PFSK-1 (cell line): Measurements from ENCODE around the gene FRAT2.

ENCODE experiments used
- FOXP2 ChIP-seq: optimal IDR thresholded peaks from 2 replicates; pipeline ENCODE3; 2011; ENCODE audit warnings: borderline replicate concordance, control low read depth, inconsistent platforms; ENCODE audit not compliant: insufficient read depth; ENCODE audit errors: extremely low read length, extremely low read depth
- POLR2AphosphoS5 ChIP-seq: IDR thresholded peaks from 2 replicates; pipeline ENCODE4 v1.6.1; 2012; ENCODE audit warnings: low read depth, mild to moderate bottlenecking, control low read depth, low read length, moderate library complexity
- SIN3A ChIP-seq: IDR thresholded peaks from 2 replicates; pipeline ENCODE4 v1.6.1; 2012; ENCODE audit warnings: mild to moderate bottlenecking, low read length, moderate library complexity, borderline replicate concordance; ENCODE audit not compliant: insufficient read depth
- TAF1 ChIP-seq: IDR thresholded peaks from 2 replicates; pipeline ENCODE4 v1.6.1; 2012; ENCODE audit warnings: low read length, control low read depth, borderline replicate concordance; ENCODE audit not compliant: insufficient read depth
- TF ChIP-seq, protein P1 (sequence below), 2 experiments: IDR thresholded peaks; 2 replicates each; pipeline versions ENCODE4 v1.6.1 to v1.8.0; 2011 to 2012; ENCODE audit warnings: low read depth in 2 of 2, low read length in 2 of 2, control low read depth in 1 of 2, inconsistent platforms in 1 of 2, mild to moderate bottlenecking in 1 of 2, moderate library complexity in 1 of 2; ENCODE audit not compliant: insufficient read depth in 1 of 2

FRAT2 gene

DNA sequence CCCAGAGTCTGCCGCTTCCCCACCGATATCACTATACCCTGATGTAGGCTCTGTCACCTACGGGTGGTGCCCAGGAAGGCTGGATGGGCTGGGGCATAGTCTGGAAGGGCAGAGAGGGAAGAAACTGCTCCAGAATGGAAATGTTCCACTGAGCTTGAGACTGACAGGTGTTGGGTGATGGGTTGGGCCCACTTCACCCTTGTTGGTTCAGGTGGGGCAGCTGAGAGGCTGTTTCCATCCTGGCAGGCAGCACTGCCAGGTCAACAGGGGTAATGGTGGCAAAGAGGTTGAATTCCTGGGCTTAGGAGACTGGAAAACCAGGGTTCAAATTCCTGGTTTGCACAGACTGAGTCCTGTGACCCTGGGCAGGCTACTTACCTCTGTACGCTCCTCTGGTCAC, 28.5 kb upstream of the FRAT2 start:
- TF ChIP-seq POLR2AphosphoS5 (no peak), SIN3A (no peak), FOXP2 (no peak), TAF1 (no peak)
- TF ChIP-seq, protein P1, sequence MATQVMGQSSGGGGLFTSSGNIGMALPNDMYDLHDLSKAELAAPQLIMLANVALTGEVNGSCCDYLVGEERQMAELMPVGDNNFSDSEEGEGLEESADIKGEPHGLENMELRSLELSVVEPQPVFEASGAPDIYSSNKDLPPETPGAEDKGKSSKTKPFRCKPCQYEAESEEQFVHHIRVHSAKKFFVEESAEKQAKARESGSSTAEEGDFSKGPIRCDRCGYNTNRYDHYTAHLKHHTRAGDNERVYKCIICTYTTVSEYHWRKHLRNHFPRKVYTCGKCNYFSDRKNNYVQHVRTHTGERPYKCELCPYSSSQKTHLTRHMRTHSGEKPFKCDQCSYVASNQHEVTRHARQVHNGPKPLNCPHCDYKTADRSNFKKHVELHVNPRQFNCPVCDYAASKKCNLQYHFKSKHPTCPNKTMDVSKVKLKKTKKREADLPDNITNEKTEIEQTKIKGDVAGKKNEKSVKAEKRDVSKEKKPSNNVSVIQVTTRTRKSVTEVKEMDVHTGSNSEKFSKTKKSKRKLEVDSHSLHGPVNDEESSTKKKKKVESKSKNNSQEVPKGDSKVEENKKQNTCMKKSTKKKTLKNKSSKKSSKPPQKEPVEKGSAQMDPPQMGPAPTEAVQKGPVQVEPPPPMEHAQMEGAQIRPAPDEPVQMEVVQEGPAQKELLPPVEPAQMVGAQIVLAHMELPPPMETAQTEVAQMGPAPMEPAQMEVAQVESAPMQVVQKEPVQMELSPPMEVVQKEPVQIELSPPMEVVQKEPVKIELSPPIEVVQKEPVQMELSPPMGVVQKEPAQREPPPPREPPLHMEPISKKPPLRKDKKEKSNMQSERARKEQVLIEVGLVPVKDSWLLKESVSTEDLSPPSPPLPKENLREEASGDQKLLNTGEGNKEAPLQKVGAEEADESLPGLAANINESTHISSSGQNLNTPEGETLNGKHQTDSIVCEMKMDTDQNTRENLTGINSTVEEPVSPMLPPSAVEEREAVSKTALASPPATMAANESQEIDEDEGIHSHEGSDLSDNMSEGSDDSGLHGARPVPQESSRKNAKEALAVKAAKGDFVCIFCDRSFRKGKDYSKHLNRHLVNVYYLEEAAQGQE (IDR thresholded peaks at IDR 0.05; ENCODE audit: insufficient read depth in 1 of 2, low read depth in 2 of 2, low read length in 2 of 2): no peak

DNA sequence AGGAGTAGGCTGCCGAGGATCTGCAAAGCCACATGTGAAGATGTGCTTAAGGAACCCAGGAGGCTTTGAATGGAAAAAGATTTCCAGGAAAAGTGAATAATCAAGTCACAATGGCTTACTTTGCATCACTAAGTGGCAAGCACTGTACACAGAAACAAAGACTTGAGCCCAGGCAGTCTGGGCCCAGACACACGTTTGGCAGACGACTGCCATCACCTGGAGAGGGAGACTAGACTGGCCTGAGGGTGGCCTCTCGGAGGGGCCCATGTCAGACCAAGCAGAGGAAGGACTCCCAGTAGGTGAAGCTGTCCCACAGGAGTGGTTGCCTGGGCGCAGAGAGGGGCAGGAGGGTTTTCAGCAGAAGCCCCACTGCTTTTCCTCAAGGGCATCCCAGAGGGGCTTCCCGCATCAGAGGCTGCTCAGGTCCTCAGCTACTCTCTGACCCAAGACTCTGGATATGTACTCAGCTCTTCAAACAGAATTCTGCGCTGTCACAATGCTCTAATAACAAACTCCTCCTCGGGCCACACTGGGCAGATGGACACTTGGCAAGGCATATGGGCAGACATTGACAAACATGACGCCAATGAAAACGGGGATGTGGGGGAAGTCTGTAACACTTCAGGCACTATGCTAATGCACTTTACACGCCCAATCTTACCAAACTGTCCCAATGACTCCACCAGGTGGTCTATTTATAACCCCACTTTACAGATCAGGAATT, 27.9 kb upstream of the FRAT2 start:
- TF ChIP-seq TAF1 (no peak), POLR2AphosphoS5 (no peak), FOXP2 (no peak), SIN3A (no peak)
- TF ChIP-seq, protein P1 (IDR thresholded peaks at IDR 0.05; ENCODE audit: insufficient read depth in 1 of 2, low read depth in 2 of 2, low read length in 2 of 2): no peak

GRCh38 chr10:97361537-97361901, 27.0 kb upstream of the FRAT2 start:
- TF ChIP-seq POLR2AphosphoS5: no peak
- no peak for TF ChIP-seq FOXP2
- TF ChIP-seq, protein P1 (IDR thresholded peaks at IDR 0.05; ENCODE audit: insufficient read depth in 1 of 2, low read depth in 2 of 2, low read length in 2 of 2): no peak
- TF ChIP-seq SIN3A: no peak
- no peak for TF ChIP-seq TAF1

DNA sequence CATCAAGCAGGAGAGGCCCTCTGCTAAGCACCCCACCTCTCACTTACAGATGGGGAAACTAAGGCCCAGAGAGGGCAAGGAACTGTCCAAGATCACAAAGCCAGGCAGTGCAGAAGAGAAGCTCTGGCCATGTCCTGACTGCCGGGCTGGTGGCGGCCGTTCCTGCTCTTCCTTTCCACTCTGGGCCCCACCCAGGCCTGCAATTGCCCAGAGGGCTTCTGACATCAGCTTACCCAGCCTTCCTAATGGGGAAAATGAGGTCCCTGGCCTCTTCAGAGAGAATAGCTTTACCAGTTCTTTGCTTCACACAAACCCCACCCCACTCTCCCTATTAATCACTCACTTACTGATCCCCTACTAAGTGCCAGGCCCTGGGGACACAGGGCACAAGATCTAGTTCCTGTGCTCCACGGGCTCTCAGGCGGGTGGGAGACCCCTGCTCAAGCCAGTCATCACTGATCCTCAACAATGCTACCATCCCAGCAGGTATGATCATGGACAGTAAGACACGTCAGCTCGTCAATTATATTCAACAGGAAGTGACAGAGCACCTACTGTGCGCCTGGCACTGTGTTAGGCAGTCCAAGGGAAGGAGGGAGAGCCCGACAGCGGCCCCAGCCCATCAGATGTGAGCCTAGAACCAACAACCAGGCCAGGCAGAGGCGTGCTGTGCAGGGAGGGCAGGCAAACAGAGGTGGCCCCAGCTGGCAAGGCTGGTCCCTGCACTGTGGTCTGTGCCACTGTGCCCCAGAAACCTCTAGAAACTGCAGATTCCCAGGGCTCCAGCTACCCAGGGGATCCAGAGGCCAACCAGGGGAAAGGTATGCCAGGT, 26.4 kb upstream of the FRAT2 start:
- TF ChIP-seq, protein P1 (IDR thresholded peaks at IDR 0.05; ENCODE audit: insufficient read depth in 1 of 2, low read depth in 2 of 2, low read length in 2 of 2): no peak
- no peak for TF ChIP-seq SIN3A
- TF ChIP-seq FOXP2: no peak
- no peak for TF ChIP-seq TAF1
- no peak for TF ChIP-seq POLR2AphosphoS5
